Myocyte (in vitro differentiated cells): ENCODE data around the gene HAPLN3. TPM values are rescaled to one million over a fixed set of nuclear protein-coding genes. Genes with fewer than 3 reads are reported as not detected.

Experiments
- DNase-seq: peaks from one replicate; pipeline ENCODE4 v3.0.0-alpha.2; 2012; ENCODE audit warnings: low read depth
- total RNA-seq: library from RNA; depleted of rRNA; stranded (reverse); fragments of >200 nt; gene quantifications from 2 replicates; pipeline ENCODE4 v1.2.3, GENCODE V29; 2014

HAPLN3 gene
- total RNA-seq, 1 donor from 2014 or later: 11.9 TPM

GRCh38 chr15:88911766-88912118, 16.4 kb upstream of the HAPLN3 start:
- DNase-seq: peak; percentile 80

DNA sequence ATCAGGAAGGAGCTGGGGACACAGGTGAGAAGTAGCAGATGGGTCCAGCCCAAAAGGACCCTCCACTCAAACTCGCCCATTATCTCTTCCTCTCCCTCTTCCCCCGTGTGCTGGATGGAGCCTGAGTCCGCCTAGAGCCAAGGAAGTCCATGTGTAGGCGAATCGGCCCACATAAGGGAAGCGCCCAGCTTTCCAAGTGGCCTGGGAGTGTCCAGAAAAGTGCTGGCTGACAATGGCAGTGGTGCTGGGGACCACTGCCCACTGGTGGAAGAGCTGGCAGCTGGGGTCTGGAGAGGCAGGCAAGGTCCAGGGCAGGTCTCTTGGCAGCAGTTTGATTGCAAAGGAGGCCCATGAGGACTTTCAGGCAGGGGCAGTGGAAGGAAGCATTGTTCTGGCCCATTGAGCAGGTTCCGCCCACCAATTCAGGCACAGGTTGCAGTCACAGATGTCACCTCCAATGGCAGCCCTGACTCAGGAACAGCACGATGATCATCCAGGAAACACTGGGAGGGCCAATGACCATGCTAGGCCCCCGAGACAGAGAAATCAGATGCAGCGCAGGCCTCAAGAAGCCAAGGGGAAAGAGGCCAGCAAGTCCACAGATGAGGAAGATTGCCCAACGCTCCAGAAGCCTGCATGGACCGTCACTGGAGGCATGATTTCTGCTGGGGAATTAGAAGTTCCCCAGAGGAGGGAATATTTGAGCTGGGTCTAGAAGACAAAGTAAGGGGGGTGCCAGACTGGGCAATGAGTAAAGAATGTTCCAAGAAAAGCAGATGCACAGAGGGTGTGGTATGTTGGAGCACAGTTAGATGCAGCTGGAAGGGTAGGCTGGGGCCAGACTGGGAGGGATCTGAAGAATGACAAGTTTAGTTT, 14.8 kb upstream of the HAPLN3 start:
- peak; percentile 24 for DNase-seq

DNA sequence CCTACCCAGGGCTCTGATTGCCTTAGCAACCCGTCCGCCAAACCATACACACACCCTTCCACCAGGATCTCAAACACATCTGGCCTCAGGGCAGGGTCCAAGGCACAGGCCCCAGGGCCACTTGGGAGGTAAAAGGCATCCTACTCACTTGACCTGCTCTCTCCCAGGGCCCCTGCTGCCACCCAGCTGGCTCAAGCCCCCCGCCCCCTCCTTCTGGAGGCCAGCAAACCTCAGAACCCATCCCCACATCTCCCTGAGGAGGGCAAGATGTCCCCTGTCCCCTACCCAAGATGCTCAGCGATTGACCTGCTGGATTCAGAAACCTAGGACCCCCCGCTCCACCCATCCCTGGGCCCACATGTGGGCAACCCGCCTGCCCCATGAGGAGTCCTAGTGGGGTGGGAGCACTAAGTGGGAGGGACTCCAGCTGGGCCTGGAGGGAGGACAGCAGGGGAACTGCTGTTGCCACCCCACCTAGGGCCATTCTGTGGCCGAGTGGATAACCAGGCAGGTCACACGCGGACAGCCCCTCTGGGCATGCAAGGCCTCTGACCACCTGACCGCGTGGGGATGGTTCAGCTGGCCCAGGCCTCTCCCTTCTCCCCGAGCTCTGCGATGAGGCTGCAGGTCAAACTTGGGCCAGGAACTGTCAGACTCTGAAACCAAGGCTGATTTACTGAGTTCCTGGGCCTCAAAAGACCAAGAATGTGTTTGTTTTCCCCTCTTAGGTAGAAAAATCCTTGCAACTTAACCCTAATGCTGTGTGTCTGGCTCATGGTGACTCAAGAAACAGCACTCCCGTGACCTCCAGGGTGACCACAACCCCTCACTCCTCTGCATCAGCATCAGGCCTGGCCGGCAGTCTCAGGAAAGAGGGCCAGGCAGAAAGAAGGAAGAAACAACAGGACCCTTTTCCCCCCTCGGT, 13.6 kb upstream of the HAPLN3 start:
- DNase-seq: peak; percentile 41

DNA sequence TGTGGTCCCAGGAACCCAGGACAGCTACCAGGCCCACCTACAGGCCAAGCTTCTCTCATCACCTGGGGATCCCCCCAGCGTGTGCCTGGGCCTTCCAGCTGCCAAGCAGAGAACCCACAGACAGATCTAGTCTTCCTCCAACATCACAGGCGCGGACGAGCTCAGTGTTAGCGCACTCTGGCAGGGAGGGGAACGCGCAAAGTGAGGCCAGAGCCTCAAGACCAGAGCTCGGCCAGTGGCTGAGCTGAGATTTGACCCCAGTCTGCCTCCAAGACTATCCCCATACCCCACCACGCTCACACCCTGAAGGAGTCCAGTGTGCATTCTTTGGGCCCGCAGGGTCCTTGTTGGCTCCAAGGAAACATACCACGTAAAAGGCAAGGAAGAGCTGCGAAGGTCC, 12.8 kb upstream of the HAPLN3 start:
- no peak for DNase-seq

GRCh38 chr15:88907111-88907510, 11.8 kb upstream of the HAPLN3 start:
- no peak for DNase-seq

DNA sequence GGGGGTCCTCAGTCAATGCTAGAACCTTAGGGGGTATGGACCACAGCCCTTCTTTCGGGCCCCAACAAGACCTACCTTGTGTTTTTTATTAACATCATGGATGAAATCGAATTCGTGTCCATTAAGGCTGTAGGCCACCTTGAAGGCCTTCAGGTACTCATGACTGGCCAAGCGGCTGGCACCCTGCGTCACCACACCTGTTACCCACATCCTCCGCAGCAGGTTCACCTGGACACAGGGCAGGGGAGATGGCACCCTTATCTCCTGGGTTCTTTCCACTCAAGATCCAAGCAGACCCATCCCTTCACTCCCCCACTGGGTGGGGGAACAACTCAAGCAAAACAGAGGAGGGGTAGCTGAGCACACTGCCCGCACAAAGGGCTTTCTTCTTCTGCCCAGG, 11.2 kb upstream of the HAPLN3 start:
- no peak for DNase-seq

- DNase-seq: no peak
Observed at GRCh38 chr15:88906130-88906529, 10.8 kb upstream of the HAPLN3 start.

GRCh38 chr15:88905576-88905975, 10.2 kb upstream of the HAPLN3 start:
- no peak for DNase-seq

- DNase-seq: peak; percentile 86
Observed at GRCh38 chr15:88904624-88905327, 9.4 kb upstream of the HAPLN3 start.

GRCh38 chr15:88904257-88904623, 8.9 kb upstream of the HAPLN3 start:
- no peak for DNase-seq

- no peak for DNase-seq
Observed at GRCh38 chr15:88902846-88903245, 7.5 kb upstream of the HAPLN3 start.

DNA sequence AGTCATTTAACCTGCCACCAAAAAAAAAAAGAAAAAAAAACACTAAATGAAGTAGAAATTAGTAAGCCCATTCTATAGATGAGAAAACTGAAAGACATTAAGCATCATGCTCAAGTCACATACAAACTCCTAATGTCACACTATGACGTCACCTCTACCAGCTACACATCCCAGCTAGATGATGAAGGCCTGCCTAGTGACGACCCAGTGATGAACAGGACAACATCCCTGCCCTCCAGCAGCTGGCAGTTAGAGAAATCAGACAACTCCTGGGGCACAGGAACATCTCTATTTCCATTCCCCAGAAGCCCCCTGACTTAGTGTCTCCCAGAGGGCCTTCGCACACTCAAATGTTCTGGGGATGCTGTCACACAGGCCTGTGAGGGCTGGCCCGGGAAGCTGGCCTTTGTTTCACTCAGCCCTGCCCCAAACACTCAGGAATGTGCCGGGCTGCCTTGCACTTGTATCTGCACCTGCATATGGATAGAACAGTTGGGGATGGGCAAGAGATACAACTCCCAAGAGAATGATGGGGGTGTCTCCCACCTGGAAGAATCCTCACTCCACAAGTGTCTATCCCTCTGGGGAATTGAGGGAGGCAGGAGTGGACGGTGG, 7.0 kb upstream of the HAPLN3 start:
- no peak for DNase-seq

DNA sequence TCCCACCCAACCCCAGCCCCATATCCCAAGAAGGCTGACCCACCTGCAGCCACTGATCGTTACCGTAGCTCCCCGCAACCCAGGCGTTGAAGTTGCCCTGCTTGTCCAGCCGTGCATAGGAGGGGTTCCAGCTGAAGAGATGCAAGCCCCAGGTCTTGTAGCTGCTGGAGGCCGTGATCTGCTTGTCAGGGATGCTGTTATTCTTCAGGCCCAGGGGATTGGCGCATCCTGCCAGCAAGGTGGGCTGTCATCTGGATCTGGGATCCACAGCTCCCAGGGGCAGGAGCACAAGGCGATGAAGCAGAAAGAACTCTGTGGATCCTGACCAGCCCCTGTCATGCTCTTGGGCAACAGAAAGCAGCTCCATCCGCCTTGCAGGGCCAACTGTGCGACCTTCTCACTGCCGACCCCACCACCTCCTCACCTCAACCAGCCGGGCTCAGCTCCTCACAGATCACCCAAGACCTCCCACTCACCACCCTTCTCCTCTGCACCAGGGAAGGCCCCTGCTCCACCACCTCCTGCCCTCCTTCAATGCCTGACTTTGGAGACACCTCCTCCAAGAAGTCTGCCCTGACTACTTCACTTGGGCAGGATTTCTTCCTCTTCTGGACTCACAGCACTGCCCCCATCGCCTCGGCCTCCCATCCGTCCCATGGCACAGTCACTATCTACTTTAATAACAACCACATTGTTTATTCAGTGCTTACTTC, 6.3 kb upstream of the HAPLN3 start:
- no peak for DNase-seq

DNA sequence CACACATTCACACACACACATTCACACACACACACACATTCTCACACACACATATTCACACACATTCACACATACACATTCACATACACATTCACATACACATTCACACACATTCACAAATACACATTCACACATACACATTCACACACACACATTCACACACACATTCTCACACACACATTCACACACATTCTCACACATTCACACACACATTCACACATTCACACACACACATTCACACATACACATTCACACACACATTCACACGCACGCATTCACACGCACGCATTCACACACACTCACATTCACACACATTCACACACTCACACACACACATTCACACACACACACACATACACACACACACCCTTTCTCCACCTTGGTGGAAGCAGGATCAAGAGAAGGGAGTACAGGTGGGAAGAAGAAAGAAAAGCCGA, 5.7 kb upstream of the HAPLN3 start:
- no peak for DNase-seq

GRCh38 chr15:88900309-88900981, 5.1 kb upstream of the HAPLN3 start:
- peak; percentile 82 for DNase-seq

DNA sequence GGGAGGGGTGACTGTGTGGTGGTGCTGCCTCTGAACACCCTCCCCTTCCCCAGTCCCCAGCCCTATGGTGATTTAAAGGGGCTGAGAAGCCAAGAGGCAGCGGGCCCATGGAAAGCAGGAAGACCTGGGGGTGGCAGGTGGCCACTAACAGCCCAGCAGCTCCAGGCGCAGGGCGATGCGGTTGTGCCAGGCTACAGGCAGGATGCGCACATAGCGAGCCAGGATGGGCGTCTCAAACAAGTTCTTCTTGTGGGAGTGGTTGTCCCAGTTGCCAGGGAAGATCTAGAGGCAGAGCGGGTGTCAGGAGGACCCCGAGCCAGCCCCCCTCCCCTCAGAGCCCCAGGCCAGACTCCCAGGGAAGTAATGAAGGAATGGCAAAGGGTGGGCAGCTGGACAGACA, 3.9 kb upstream of the HAPLN3 start:
- DNase-seq: no peak

DNA sequence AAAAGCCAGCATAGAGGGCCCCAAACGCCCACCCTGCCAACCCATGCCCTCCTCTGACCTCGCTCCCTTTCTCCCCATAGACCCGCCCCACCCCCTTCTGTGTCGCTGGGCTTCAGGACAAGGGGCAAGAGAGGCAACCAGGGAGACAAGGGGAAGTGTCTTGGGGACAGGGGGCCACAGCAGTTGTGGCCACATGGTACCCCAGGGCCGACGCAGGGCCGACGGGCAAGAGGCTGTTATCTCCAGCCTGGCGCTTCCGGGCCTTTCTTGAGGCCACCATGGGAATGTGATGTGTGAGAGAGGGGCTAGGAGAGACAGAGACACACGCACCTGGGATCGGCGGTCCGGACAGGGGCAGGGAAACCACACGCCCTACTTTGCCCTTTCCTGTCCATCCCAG, 3.4 kb upstream of the HAPLN3 start:
- no peak for DNase-seq

DNA sequence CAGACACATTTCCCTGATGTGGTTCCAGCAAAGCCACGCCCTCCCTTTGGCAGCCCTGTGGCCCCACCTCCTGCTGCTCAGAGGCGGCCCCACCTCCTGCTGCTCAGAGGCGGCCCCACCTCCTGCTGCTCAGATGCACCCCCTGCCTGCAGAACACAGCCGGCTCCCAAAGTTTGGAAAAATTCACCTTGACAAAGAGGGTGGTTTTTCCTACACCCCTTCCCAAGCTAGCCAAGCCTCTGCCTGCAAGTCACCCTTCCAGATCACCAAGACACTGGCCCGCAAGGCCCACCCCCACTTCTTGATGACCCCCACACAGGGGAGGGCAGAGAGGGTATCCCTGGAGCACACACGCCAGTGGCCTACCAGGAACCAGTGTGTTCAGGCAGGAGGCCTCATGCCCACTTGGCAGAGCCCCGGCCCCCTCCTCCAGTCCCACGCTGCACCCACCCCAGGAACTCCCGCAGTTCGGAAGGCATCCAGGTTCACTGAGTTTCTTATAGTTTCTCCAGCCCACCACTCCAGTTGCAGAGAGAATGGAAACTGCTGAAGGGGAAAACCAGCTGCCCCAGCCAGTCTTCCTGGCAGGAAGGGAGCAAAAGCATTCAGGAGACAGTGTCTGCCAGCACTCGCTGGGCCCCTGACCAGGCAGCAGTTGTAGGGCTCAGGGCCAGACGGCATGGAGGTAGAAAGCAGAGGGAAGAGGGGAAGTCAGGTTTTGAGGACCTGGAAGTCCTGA, 2.3 kb upstream of the HAPLN3 start:
- peak; percentile 89 for DNase-seq

GRCh38 chr15:88897142-88897455, 1.8 kb upstream of the HAPLN3 start:
- DNase-seq: no peak
